ENCODE data around the gene SYNGR3. TPM values are rescaled to one million over a fixed set of nuclear protein-coding genes. Genes with fewer than 3 reads are reported as not detected.
"Not testable (repeated sequence)": the region's sequence is repeated elsewhere in the genome, so short reads cannot be mapped to it uniquely, and the experiment has no call there.

Gene SYNGR3
- total and polyA plus RNA-seq, 2 donors (not counting 1 experiment from before 2014, with no cell fraction given): 1.8 TPM

- not testable (repeated sequence) for H4K20me1 ChIP-seq (ENCODE audit: control insufficient read depth, extremely low read depth, insufficient read depth, low read length); H2AFZ ChIP-seq (ENCODE audit: low read length); H3K4me1 ChIP-seq (ENCODE audit: control insufficient read depth, extremely low read depth, insufficient read depth, low read length); DNase-seq (ENCODE audit: low read depth in 2 of 2); H3K9me3 ChIP-seq (ENCODE audit: control insufficient read depth, insufficient read depth, low read depth, low read length); H3K9ac ChIP-seq (ENCODE audit: insufficient read depth, low read length); H3K27ac ChIP-seq (ENCODE audit: insufficient read depth, low read length); H3K27me3 ChIP-seq (ENCODE audit: control insufficient read depth, insufficient read depth, low read length)
- Histone ChIP-seq H3K79me2 (ENCODE audit: control insufficient read depth, insufficient read depth, low read length) (peaks cover 52% of the 10 kb centered on the region), H3K4me2 (ENCODE audit: extremely low read depth, insufficient read depth, low read length) (peak overlapping the region; percentile 85), H3K4me3 (replicated peaks in 1 of 4; ENCODE audit: control extremely low read depth in 1 of 4, insufficient read depth in 1 of 4, low read depth in 3 of 4, low read length in 4 of 4) (peak overlapping the region; percentile 79 to 99 (median 86)), H3K36me3 (ENCODE audit: control insufficient read depth, insufficient read depth, low read length) (peaks cover 26% of the 10 kb centered on the region)
Observed at GRCh38 chr16:1962161-1963153, 27.3 kb upstream of the SYNGR3 start.

GRCh38 chr16:1963806-1964505 lies 25.8 kb upstream of the SYNGR3 start:
- Histone ChIP-seq H3K27ac (ENCODE audit: insufficient read depth, low read length) (peak overlapping the region; percentile 96), H3K36me3 (ENCODE audit: control insufficient read depth, insufficient read depth, low read length) (peaks cover 26% of the 10 kb centered on the region), H3K9ac (ENCODE audit: insufficient read depth, low read length) (peak overlapping the region; percentile 98), H3K27me3 (ENCODE audit: control insufficient read depth, insufficient read depth, low read length) (no peaks in the 10 kb centered on the region), H3K4me2 (ENCODE audit: extremely low read depth, insufficient read depth, low read length) (peak overlapping the region; percentile 90), H3K4me1 (ENCODE audit: control insufficient read depth, extremely low read depth, insufficient read depth, low read length) (peaks cover 9% of the 10 kb centered on the region), H3K4me3 (replicated peaks in 1 of 4; ENCODE audit: control extremely low read depth in 1 of 4, insufficient read depth in 1 of 4, low read depth in 3 of 4, low read length in 4 of 4) (peak overlapping the region; percentile 79 to 99 (median 86)), H3K9me3 (ENCODE audit: control insufficient read depth, insufficient read depth, low read depth, low read length) (no peaks in the 10 kb centered on the region), H2AFZ (ENCODE audit: low read length) (no peak overlapping the region), H3K79me2 (ENCODE audit: control insufficient read depth, insufficient read depth, low read length) (peaks cover 52% of the 10 kb centered on the region), H4K20me1 (ENCODE audit: control insufficient read depth, extremely low read depth, insufficient read depth, low read length) (no peaks in the 10 kb centered on the region)
- TF ChIP-seq EZH2 (IDR thresholded peaks at IDR 0.05; ENCODE audit: low read length, missing control alignments): no peak
- no peak for TF ChIP-seq CTCF (conservative IDR thresholded peaks at IDR 0.05 in 1 of 2, IDR thresholded peaks at IDR 0.05 in 1 of 2; ENCODE audit: low read depth in 1 of 2, low read length in 2 of 2)
- peak in 1 of 2 donors; percentile 34 for DNase-seq (ENCODE audit: low read depth in 2 of 2)

- Histone ChIP-seq H4K20me1 (ENCODE audit: control insufficient read depth, extremely low read depth, insufficient read depth, low read length) (no peaks in the 10 kb centered on the region), H3K79me2 (ENCODE audit: control insufficient read depth, insufficient read depth, low read length) (peaks cover 49% of the 10 kb centered on the region), H3K9me3 (ENCODE audit: control insufficient read depth, insufficient read depth, low read depth, low read length) (no peaks in the 10 kb centered on the region), H2AFZ (ENCODE audit: low read length) (peak within 1 kb of the TSS; percentile 86), H3K4me1 (ENCODE audit: control insufficient read depth, extremely low read depth, insufficient read depth, low read length) (peaks cover 9% of the 10 kb centered on the region), H3K27me3 (ENCODE audit: control insufficient read depth, insufficient read depth, low read length) (no peaks in the 10 kb centered on the region), H3K36me3 (ENCODE audit: control insufficient read depth, insufficient read depth, low read length) (peaks cover 26% of the 10 kb centered on the region), H3K4me3 (replicated peaks in 1 of 4; ENCODE audit: control extremely low read depth in 1 of 4, insufficient read depth in 1 of 4, low read depth in 3 of 4, low read length in 4 of 4) (peak within 1 kb of the TSS; percentile 79 to 99 (median 88)), H3K27ac (ENCODE audit: insufficient read depth, low read length) (peak within 1 kb of the TSS; percentile 96), H3K4me2 (ENCODE audit: extremely low read depth, insufficient read depth, low read length) (peak within 1 kb of the TSS; percentile 100), H3K9ac (ENCODE audit: insufficient read depth, low read length) (peak within 1 kb of the TSS; percentile 98)
- peak; percentile 97 to 99 for DNase-seq (ENCODE audit: low read depth in 2 of 2)
- TF ChIP-seq EZH2 (IDR thresholded peaks at IDR 0.05; ENCODE audit: low read length, missing control alignments) (no peak), CTCF (conservative IDR thresholded peaks at IDR 0.05 in 1 of 2, IDR thresholded peaks at IDR 0.05 in 1 of 2; ENCODE audit: low read depth in 1 of 2, low read length in 2 of 2) (no peak)
Observed at GRCh38 chr16:1964506-1965395, 25.0 kb upstream of the SYNGR3 start, which contains the start of gene RPS2. Gene RPS2 (minus strand): TSS chr16:1964826. CDS start chr16:1964625, 201 bp downstream.

All from fibroblast of lung (primary cell).